Adrenal gland (tissue), 12 donors: Measurements from ENCODE around the gene ELK1. TPM values are rescaled to one million over a fixed set of nuclear protein-coding genes. Genes with fewer than 3 reads are reported as not detected.
A peak's percentile ranks its signal among the peaks of the same experiment; 100 is the strongest.

ENCODE experiments used
- DNase-seq, 7 donors: peaks; one replicate each; pipeline ENCODE4 v3.0.0-alpha.2; 2019 to 2020
- H3K27ac ChIP-seq, 5 donors: fragments of 200-600 bp; sonication (generic) in 4 of 5; 1 replicate in 3 of 5; 2 replicates in 2 of 5; pipeline versions ENCODE4 v1.5.1 to v1.8.0; 2016 to 2020; ENCODE audit warnings: mild to moderate bottlenecking in 1 of 5
- H3K27me3 ChIP-seq: fragments of 200-600 bp; 2 replicates; pipeline ENCODE4 v1.8.0; 2021
- H3K36me3 ChIP-seq, 2 donors: fragments of 200-600 bp; replicated peaks in 1 of 2; 1 replicate in 1 of 2; 2 replicates in 1 of 2; pipeline versions ENCODE4 v1.5.1 to v1.8.0; 2018 to 2022
- H3K4me1 ChIP-seq, 2 donors: fragments of 200-600 bp; replicated peaks in 1 of 2; 1 replicate in 1 of 2; 2 replicates in 1 of 2; pipeline versions ENCODE4 v1.5.1 to v1.8.0; 2018 to 2021
- H3K4me3 ChIP-seq, 4 donors: fragments of 200-600 bp; sonication (generic) in 3 of 4; one replicate each; pipeline ENCODE4 v1.5.1; 2016 to 2018
- H3K9me3 ChIP-seq, 3 donors: fragments of 200-600 bp; sonication (generic) in 1 of 3; replicated peaks in 1 of 3; 1 replicate in 2 of 3; 2 replicates in 1 of 3; pipeline versions ENCODE4 v1.5.1 to v1.8.0; 2016 to 2021
- POLR2A ChIP-seq, 2 donors: fragments of 450-650 bp; IDR thresholded peaks; one replicate each; pipeline ENCODE4 v1.6.1; 2017; ENCODE audit warnings: antibody characterized with exemption in 2 of 2, mild to moderate bottlenecking in 2 of 2, moderate library complexity in 1 of 2
- WGBS, 4 donors: extraction: QIAGEN DNeasy Blood & Tissue Kit in 2 of 4; methylation state at CpG; one replicate each; pipeline versions ENCODE4 v1.1.5 to v1.1.7; 2013 to 2017; 5-methylcytosine and 5-hydroxymethylcytosine counted together
- intact Hi-C, 2 donors: fragments of 100-400 bp; cut with DNase I; formaldehyde crosslinking; loops; one replicate each; pipeline versions ENCODE4 v1.14.1 to v1.15.0; 2022 to 2023
- polyA plus RNA-seq, 3 donors: library from polyadenylated mRNA; stranded (reverse); fragments of 200-250 nt in 2 of 3; fragments of 350-450 nt in 1 of 3; fragmentation: Illumina TruSeq in 1 of 3; extraction: RNeasy Lipid Tissue Mini Kit (QIAGEN cat#74804) in 1 of 3; gene quantifications; one replicate each; pipeline ENCODE4 v1.2.3, GENCODE V29; 2013 to 2014
- total RNA-seq, 9 donors: library from RNA; depleted of rRNA in 4 of 9; stranded (reverse); fragments of >200 nt in 4 of 9; fragments of 120-200 nt in 1 of 9; fragmentation: NEBNext Ultra II Directional in 1 of 9; extraction: Animal tissue kit (Norgen Biotek cat#: 25700) in 1 of 9; gene quantifications; one replicate each; pipeline versions ENCODE4 v1.1.0 to v1.2.4, GENCODE V29; 2013 to 2023
- TF ChIP-seq, protein P1 (sequence below), 6 experiments: fragments of 450-650 bp in 4 of 6; fragments of 200-600 bp in 2 of 6; sonication (generic) in 1 of 6; IDR thresholded peaks; 1 replicate in 5 of 6; 2 replicates in 1 of 6; pipeline versions ENCODE4 v1.5.1 to v1.8.0; 2016 to 2021; ENCODE audit warnings: antibody characterized with exemption in 6 of 6, mild to moderate bottlenecking in 2 of 6, moderate library complexity in 1 of 6
- donor health status: healthy with polysubstance abuse.
- donor health status: Bipolar disorder and iron deficiency.
- donor health status: DM: yes; HTN: yes; CAD: no.
- donor health status: DM: no; HTN: no; CAD: no.
- donor health status: DM: no; HTN: no; CAD: no.
- donor health status: DM: yes; HTN: yes; CAD: no.

ELK1 gene
- total and polyA plus RNA-seq, 12 donors: 21.6 to 78.8 (median 46.3) TPM

DNA sequence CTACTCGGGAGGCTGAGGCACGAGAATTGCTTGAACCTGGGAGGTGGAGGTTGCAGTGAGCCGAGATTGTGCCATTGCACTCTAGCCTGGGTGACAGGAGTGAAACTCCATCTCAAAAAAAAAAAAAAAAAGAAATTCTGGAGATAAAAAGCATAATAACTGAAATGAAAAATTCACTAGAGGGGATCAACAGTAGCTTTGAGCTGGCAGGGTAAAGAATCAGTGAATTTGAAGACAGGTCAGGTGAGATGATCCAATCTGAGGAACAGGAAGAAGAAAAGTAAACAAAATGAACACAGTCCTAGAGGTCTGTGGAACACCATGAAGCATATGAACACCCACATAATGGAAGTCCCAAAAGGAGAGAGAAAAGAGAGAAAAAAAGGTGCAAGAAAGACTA, 53.1 kb downstream of the ELK1 start:
- 84 to 100% (median 91%) methylated on average over 3 of the region's 3 CpGs for WGBS, 4 donors
- no peak for DNase-seq
- Histone ChIP-seq H3K4me1 (peaks cover 0 to 5% of the 10 kb centered on the region in 2 donors), H3K9me3 (no peaks in the 10 kb centered on the region), H3K27me3 (no peaks in the 10 kb centered on the region), H3K4me3 (no peak overlapping the region), H3K36me3 (no peaks in the 10 kb centered on the region), H3K27ac (no peak overlapping the region)
- intact Hi-C loops: no loop called here
- no peak for TF ChIP-seq POLR2A (IDR thresholded peaks at IDR 0.05)
- TF ChIP-seq, protein P1, sequence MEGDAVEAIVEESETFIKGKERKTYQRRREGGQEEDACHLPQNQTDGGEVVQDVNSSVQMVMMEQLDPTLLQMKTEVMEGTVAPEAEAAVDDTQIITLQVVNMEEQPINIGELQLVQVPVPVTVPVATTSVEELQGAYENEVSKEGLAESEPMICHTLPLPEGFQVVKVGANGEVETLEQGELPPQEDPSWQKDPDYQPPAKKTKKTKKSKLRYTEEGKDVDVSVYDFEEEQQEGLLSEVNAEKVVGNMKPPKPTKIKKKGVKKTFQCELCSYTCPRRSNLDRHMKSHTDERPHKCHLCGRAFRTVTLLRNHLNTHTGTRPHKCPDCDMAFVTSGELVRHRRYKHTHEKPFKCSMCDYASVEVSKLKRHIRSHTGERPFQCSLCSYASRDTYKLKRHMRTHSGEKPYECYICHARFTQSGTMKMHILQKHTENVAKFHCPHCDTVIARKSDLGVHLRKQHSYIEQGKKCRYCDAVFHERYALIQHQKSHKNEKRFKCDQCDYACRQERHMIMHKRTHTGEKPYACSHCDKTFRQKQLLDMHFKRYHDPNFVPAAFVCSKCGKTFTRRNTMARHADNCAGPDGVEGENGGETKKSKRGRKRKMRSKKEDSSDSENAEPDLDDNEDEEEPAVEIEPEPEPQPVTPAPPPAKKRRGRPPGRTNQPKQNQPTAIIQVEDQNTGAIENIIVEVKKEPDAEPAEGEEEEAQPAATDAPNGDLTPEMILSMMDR (IDR thresholded peaks at IDR 0.05): no peak

DNA sequence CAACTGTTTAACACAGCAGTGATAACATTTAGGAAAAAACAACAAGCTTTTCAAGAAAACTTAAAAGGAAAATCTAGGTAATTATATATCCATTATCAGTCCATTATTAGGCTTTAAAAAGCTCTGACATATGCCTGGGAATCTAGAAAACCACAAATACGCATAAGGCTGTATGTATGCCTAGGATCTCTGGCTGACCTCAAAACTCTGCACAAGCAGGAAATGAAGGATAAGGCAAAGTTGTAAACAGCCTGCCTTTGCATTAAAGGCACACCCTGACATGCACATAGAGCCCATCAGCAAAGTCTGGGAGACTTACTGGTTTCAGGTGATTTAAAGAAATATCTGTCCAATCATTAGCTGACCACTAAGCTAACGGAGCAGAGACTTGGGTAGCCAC, 54.1 kb downstream of the ELK1 start:
- Histone ChIP-seq H3K4me1 (peaks cover 0 to 5% of the 10 kb centered on the region in 2 donors), H3K27ac (peak overlapping the region in 1 of 5 donors; percentile 52), H3K27me3 (no peaks in the 10 kb centered on the region), H3K9me3 (no peaks in the 10 kb centered on the region), H3K4me3 (no peak overlapping the region), H3K36me3 (no peaks in the 10 kb centered on the region)
- WGBS, 4 donors: 68 to 89% (median 74%) methylated on average over 2 of the region's 2 CpGs
- intact Hi-C loops: no loop called here
- no peak for TF ChIP-seq POLR2A (IDR thresholded peaks at IDR 0.05)
- TF ChIP-seq, protein P1 (IDR thresholded peaks at IDR 0.05): no peak
- DNase-seq: no peak

DNA sequence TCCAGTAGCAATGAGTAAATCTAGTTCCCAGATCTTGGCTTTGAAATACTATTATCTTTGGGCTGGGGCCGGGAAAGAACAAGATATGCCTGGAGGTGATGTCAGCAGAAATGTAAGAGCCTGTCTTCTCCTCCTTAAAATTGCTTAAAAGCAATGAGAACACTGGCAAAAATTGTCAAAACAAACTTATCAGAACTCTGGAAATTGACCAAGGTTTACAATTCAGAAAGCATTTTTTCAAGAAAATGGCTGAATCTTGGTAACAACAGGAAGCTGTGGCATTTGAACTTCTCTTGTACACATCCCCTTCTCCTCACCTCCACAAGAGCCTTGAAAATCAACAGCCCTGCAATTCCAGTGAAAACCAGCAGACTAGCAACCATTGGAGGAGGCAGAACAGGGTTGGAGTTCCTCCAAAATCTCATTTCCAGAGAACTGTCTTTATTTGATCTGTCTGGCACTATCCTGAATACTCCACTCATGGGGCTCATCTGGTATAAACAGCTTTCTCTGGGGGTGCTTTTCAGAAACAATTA, 54.6 kb downstream of the ELK1 start:
- H3K4me1 ChIP-seq: peaks cover 0 to 5% of the 10 kb centered on the region in 2 donors
- no peaks in the 10 kb centered on the region for H3K9me3 ChIP-seq
- TF ChIP-seq, protein P1 (IDR thresholded peaks at IDR 0.05): no peak
- TF ChIP-seq POLR2A (IDR thresholded peaks at IDR 0.05): no peak
- intact Hi-C loops: no loop called here
- H3K36me3 ChIP-seq: no peaks in the 10 kb centered on the region
- peak in 2 of 7 donors; percentile 19 to 23 for DNase-seq
- WGBS, 4 donors: 24 to 64% (median 36%) methylated on average over 1 of the region's 1 CpG
- no peaks in the 10 kb centered on the region for H3K27me3 ChIP-seq
- H3K27ac ChIP-seq: peak overlapping the region in 2 of 5 donors; percentile 38 to 52
- H3K4me3 ChIP-seq: no peak overlapping the region

DNA sequence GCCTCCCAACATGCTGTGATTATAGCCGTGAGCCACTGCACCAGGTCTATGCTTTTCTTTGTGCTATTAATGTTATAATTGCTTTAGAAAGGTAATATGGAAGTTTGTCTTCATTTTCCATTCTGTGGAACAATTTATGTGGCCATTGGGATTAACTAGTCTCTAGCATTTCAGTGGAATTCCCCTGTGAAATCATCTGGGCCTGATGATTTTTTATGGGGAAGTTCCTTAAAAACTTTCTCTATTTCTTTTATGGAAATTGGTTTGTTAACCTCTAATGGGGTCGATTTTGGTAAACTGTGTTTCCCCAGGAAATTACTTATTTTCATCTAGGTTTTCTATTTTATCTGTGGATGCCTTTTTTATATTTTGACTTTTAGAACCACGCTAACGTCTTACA, 56.8 kb downstream of the ELK1 start:
- H3K27me3 ChIP-seq: no peaks in the 10 kb centered on the region
- H3K27ac ChIP-seq: no peak overlapping the region
- TF ChIP-seq, protein P1 (IDR thresholded peaks at IDR 0.05): no peak
- no peak for TF ChIP-seq POLR2A (IDR thresholded peaks at IDR 0.05)
- no peak overlapping the region for H3K4me3 ChIP-seq
- H3K36me3 ChIP-seq: no peaks in the 10 kb centered on the region
- H3K4me1 ChIP-seq: peaks cover 0 to 5% of the 10 kb centered on the region in 2 donors
- intact Hi-C loops: no loop called here
- no peak for DNase-seq
- 60 to 76% (median 70%) methylated on average over 4 of the region's 4 CpGs for WGBS, 4 donors
- H3K9me3 ChIP-seq: no peaks in the 10 kb centered on the region
